Stimulated activated CD4-positive, alpha-beta T cell treated with anti-CD3 and anti-CD28 coated beads, Interleukin-2, amount 100 ng/mL, for 4 hours (primary cell): Measurements from ENCODE around the gene ARHGEF16.

Experiments
- DNase-seq: peaks from one replicate; pipeline ENCODE4 v3.0.0-alpha.2; 2020; ENCODE audit warnings: low read depth

The ARHGEF16 gene

GRCh38 chr1:3453891-3454810, at the start of gene ARHGEF16:
ARHGEF16 (plus strand) TSS chr1:3454665; CDS start chr1:3463085, 8,420 bp downstream.
- DNase-seq: no peak

- no peak for DNase-seq
Measured at GRCh38 chr1:3404801-3405200, 49.7 kb upstream of the ARHGEF16 start.

- no peak for DNase-seq
Measured at GRCh38 chr1:3405491-3405890, 49.0 kb upstream of the ARHGEF16 start.

GRCh38 chr1:3405974-3406867, 48.2 kb upstream of the ARHGEF16 start:
- DNase-seq: no peak

- DNase-seq: no peak
Measured at GRCh38 chr1:3407021-3407420, 47.4 kb upstream of the ARHGEF16 start.

GRCh38 chr1:3408751-3409266, 45.7 kb upstream of the ARHGEF16 start:
- no peak for DNase-seq

- DNase-seq: no peak
Measured at GRCh38 chr1:3409366-3410141, 44.9 kb upstream of the ARHGEF16 start.

GRCh38 chr1:3410142-3410925, 44.1 kb upstream of the ARHGEF16 start:
- no peak for DNase-seq

GRCh38 chr1:3411806-3412205, 42.7 kb upstream of the ARHGEF16 start:
- DNase-seq: no peak

- no peak for DNase-seq
Measured at GRCh38 chr1:3412376-3412775, 42.1 kb upstream of the ARHGEF16 start.

- no peak for DNase-seq
Measured at GRCh38 chr1:3413975-3414710, 40.3 kb upstream of the ARHGEF16 start.

- DNase-seq: no peak
Measured at GRCh38 chr1:3415260-3416090, 39.0 kb upstream of the ARHGEF16 start.

GRCh38 chr1:3417082-3417739, 37.3 kb upstream of the ARHGEF16 start:
- DNase-seq: no peak

- DNase-seq: no peak
Measured at GRCh38 chr1:3417934-3418333, 36.5 kb upstream of the ARHGEF16 start.

GRCh38 chr1:3418600-3418999, 35.9 kb upstream of the ARHGEF16 start:
- no peak for DNase-seq

GRCh38 chr1:3419415-3420204, 34.9 kb upstream of the ARHGEF16 start:
- no peak for DNase-seq

- no peak for DNase-seq
Measured at GRCh38 chr1:3420218-3420951, 34.1 kb upstream of the ARHGEF16 start.
